HG03108 (cell line): ENCODE measurements around the gene CAPN12.

Experiments used
- ATAC-seq: cut with Tn5 transposase; IDR thresholded peaks from one replicate; pipeline ENCODE4 v1.9.1; 2021; ENCODE audit warnings: moderate library complexity; ENCODE audit not compliant: unreplicated experiment

Gene CAPN12

GRCh38 chr19:38682195-38682867, 61.9 kb downstream of the CAPN12 start:
- no peak for ATAC-seq
